Measurements from ENCODE around the gene DBH.

DBH gene

GRCh38 chr9:133707065-133707762 lies 71.1 kb downstream of the DBH start:
- H3K4me3 ChIP-seq: no peak overlapping the region
- DNase-seq (ENCODE audit: low spot score): no peak
- H3K27ac ChIP-seq: peak overlapping the region in 1 of 2 donors; percentile 62
- TF ChIP-seq CTCF (IDR thresholded peaks at IDR 0.05): no peak

GRCh38 chr9:133707763-133708245 lies 71.6 kb downstream of the DBH start:
- H3K27ac ChIP-seq: peak overlapping the region in 1 of 2 donors; percentile 62
- no peak for TF ChIP-seq CTCF (IDR thresholded peaks at IDR 0.05)
- no peak overlapping the region for H3K4me3 ChIP-seq
- DNase-seq (ENCODE audit: low spot score): no peak

- H3K4me3 ChIP-seq: no peak overlapping the region
- H3K27ac ChIP-seq: peak overlapping the region in 1 of 2 donors; percentile 62
- DNase-seq (ENCODE audit: low spot score): no peak
- no peak for TF ChIP-seq CTCF (IDR thresholded peaks at IDR 0.05)
Observed at GRCh38 chr9:133708246-133709014, 72.3 kb downstream of the DBH start.
